GM06990 (cell line): ENCODE data around the gene VARS1.

Experiments used
- DNase-seq: peaks from one replicate; pipeline ENCODE4 v3.0.0-alpha.2; 2011; ENCODE audit not compliant: insufficient read length; ENCODE audit errors: extremely low read depth
- H3K27me3 ChIP-seq: replicated peaks from 2 replicates; pipeline ENCODE4 v1.6.0; 2011; ENCODE audit warnings: low read length; ENCODE audit not compliant: control insufficient read depth, insufficient read depth
- H3K36me3 ChIP-seq: 2 replicates; pipeline ENCODE4 v1.5.1; 2011; ENCODE audit warnings: low read length; ENCODE audit not compliant: control insufficient read depth, insufficient read depth
- H3K4me3 ChIP-seq: replicated peaks from 2 replicates; pipeline ENCODE4 v1.5.1; 2011; ENCODE audit warnings: low read depth, mild to moderate bottlenecking, control low read depth, low read length
- TF ChIP-seq, protein P1 (sequence below): IDR thresholded peaks from 2 replicates; pipeline ENCODE4 v1.5.1; 2011; ENCODE audit warnings: low read length, control low read depth, mild to moderate bottlenecking, inconsistent platforms; ENCODE audit not compliant: insufficient read depth, poor library complexity, severe bottlenecking

Gene VARS1

DNA sequence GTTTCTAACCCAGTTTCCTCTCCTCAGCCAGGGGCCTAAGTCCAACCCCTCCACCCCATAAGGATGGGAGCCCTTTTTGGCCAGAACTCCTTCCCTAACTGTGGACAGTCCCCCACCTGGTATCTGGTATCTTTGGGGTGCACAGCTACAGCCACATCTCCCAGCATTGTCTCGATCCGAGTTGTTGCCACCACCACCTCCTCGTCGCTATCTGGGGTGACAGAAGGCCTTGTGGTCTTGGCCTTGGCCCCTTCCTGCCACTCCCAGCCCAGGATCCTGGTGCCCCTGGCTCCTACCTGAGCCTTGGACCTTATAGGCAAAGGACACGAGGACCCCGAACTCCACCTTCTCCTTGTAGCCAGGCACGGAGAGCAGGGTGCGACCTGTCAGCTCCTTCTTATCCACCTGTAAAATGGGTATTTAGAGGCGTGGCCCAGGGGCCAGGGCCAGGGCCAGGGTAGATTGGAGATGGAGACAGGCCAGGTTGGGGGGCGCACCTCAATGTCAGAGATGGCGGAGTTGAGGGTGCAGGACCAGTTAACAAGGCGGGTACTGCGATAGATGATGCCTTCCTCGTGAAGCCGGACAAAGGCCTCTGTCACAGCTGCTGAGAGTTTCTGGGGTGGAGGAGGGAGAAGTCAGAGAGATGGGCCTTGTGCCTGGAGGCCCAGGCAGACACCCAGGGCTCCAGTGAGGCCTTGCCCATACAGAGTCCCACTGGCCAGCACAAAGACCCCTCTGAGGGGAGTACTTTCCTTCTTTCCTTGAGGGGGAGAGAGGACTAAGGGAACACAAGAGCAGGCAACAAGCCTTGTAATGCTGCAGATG, 11.2 kb downstream of the VARS1 start:
- no peak overlapping the region for H3K4me3 ChIP-seq
- TF ChIP-seq, protein P1, sequence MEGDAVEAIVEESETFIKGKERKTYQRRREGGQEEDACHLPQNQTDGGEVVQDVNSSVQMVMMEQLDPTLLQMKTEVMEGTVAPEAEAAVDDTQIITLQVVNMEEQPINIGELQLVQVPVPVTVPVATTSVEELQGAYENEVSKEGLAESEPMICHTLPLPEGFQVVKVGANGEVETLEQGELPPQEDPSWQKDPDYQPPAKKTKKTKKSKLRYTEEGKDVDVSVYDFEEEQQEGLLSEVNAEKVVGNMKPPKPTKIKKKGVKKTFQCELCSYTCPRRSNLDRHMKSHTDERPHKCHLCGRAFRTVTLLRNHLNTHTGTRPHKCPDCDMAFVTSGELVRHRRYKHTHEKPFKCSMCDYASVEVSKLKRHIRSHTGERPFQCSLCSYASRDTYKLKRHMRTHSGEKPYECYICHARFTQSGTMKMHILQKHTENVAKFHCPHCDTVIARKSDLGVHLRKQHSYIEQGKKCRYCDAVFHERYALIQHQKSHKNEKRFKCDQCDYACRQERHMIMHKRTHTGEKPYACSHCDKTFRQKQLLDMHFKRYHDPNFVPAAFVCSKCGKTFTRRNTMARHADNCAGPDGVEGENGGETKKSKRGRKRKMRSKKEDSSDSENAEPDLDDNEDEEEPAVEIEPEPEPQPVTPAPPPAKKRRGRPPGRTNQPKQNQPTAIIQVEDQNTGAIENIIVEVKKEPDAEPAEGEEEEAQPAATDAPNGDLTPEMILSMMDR = no peak
- no peaks in the 10 kb centered on the region for H3K27me3 ChIP-seq
- peaks cover 41% of the 10 kb centered on the region for H3K36me3 ChIP-seq
- DNase-seq = no peak

DNA sequence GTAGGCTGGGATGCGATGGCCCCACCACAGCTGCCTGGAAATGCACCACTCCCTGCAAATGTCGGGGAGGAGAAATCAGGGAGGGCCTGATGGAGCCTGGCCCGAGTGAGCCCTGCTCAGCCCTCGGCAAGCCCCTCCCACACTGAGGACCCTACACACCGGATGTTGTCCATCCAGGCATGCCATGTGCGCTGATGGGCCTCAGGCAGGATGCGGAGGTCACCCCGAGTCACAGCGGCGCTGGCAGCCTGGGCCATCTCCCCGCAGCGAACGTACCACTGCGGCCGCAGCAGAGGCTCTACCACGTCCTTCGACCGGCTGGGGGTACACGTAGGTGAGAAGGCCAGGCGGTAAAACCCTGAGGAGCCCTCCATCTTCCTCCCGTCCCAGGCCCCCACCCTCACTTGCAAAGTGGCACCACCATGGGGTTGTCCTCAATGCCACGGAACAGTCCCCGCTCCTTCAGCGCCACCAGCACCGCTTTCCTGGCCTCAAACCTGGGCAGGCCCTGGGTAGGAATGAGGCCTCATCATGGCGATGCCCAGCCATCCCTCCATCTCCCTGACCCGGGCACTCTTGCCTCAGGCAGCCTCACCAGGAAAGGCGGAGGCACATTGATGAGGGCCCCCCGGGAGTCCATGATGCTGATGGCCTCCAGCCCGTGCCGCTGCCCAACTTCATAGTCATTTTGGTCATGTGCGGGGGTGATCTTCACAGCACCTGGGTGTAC, 13.3 kb downstream of the VARS1 start:
- TF ChIP-seq, protein P1 = no peak
- no peak for DNase-seq
- H3K36me3 ChIP-seq = peaks cover 52% of the 10 kb centered on the region

DNA sequence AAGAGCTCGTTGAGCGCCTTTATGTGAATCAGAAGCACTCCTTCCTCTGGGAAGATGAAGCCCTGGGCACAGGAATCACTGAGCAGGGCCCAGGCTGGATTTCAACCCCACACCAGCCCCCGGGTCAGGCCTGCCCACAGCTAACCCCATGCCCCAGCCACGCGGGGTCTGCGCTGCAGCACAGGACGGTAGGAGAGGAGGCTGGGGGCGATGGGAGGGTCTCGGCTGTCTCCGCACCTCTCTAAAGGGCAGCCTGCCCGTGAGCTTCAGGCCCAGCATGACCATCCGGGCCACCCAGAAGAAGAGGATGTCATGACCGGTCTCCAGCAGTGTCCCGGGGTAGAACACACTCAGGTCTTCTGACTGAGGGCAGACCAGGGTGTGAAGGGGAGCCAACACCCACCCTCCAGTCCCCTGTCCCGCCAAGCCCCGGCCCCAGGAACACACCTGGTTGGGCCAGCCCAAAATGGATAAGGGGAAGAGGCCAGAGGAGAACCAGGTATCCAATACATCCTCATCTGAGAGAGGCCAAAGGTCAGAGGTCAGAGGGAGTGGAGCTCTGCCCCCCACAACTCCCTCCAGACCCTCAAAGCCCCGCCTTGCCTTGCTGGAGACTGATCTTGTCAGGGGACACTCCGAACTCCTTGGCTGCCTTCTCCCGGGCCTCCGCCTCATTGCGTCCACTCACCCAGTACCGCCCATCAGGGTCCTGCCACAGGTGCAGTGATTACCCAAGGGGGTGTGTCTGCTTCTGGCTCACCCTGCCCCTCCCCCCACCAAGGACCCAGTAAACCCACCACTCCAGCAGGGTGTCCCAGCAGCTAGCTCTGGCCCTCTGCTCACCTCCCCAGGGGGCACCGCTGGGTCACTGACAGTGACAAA, 14.1 kb downstream of the VARS1 start:
- Histone ChIP-seq H3K4me3 (no peak overlapping the region), H3K27me3 (no peaks in the 10 kb centered on the region), H3K36me3 (peaks cover 52% of the 10 kb centered on the region)
- TF ChIP-seq, protein P1 = no peak
- DNase-seq = no peak

More for the DNA sequence above, 13.3 kb downstream of the VARS1 start:
- H3K27me3 ChIP-seq = no peaks in the 10 kb centered on the region
- H3K4me3 ChIP-seq = no peak overlapping the region

GRCh38 chr6:31780507-31781243, 14.9 kb downstream of the VARS1 start:
- TF ChIP-seq, protein P1 = no peak
- H3K27me3 ChIP-seq = no peaks in the 10 kb centered on the region
- DNase-seq = no peak
- peaks cover 52% of the 10 kb centered on the region for H3K36me3 ChIP-seq
- no peak overlapping the region for H3K4me3 ChIP-seq

DNA sequence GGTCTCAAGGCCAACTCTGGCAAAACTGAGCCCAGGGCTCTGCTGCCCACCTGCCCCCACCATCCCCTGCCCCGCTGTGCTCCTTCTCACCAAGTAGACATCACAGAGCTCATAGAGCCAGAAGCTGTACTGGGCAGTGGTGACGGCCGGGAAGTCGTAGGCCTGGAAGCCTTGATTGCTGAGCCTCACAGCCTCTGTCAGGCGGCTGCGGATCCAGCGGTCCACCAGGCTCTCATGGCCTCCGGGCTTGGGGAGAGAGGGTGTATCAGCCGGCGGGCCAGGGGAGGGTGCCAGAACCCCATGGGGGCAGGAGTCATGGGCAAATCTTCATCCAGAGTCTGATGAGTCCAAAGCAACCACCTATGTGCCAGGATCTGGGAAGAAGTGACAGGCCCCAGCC, 15.6 kb downstream of the VARS1 start:
- H3K4me3 ChIP-seq = no peak overlapping the region
- DNase-seq = no peak
- TF ChIP-seq, protein P1 = no peak
- peaks cover 45% of the 10 kb centered on the region for H3K36me3 ChIP-seq
- no peaks in the 10 kb centered on the region for H3K27me3 ChIP-seq
